KG1 (cell line): ENCODE measurements around the gene FBXO24.
"Not testable (repeated sequence)": the region's sequence is repeated elsewhere in the genome, so short reads cannot be mapped to it uniquely, and the experiment has no call there.

Experiments used
- DNase-seq: peaks from one replicate; lab custom pipeline; 2025; lab: John Stamatoyannopoulos, UW

FBXO24 gene

GRCh38 chr7:100586266-100587025, at the start of gene FBXO24:
TSS of gene FBXO24 (plus strand) at chr7:100586328. CDS start at chr7:100586626, 298 bp downstream.
- DNase-seq, result peak; percentile 81

- DNase-seq, result not testable (repeated sequence)
These were observed 49.4 kb upstream of the FBXO24 start for GRCh38 chr7:100536695-100537094.

GRCh38 chr7:100538348-100538653, 47.8 kb upstream of the FBXO24 start:
- no peak for DNase-seq

GRCh38 chr7:100538654-100539435, 47.3 kb upstream of the FBXO24 start, which contains the start of gene AGFG2:
TSS of gene AGFG2 (plus strand) at chr7:100539203. CDS start at chr7:100539347, 144 bp downstream.
- peak; percentile 68 for DNase-seq

GRCh38 chr7:100539436-100540006, 46.6 kb upstream of the FBXO24 start:
- DNase-seq, result no peak

- DNase-seq, result no peak
These were observed 45.9 kb upstream of the FBXO24 start for GRCh38 chr7:100540073-100540723.

- DNase-seq, result not testable (repeated sequence)
These were observed 44.8 kb upstream of the FBXO24 start for GRCh38 chr7:100541309-100541708.

GRCh38 chr7:100543586-100543985, 42.5 kb upstream of the FBXO24 start:
- no peak for DNase-seq

- DNase-seq, result no peak
These were observed 41.7 kb upstream of the FBXO24 start for GRCh38 chr7:100544386-100544785.

GRCh38 chr7:100544967-100545359, 41.2 kb upstream of the FBXO24 start:
- no peak for DNase-seq

GRCh38 chr7:100545360-100546128, 40.6 kb upstream of the FBXO24 start:
- no peak for DNase-seq

GRCh38 chr7:100546129-100546925, 39.8 kb upstream of the FBXO24 start:
- no peak for DNase-seq

- no peak for DNase-seq
These were observed 39.0 kb upstream of the FBXO24 start for GRCh38 chr7:100546926-100547800.

GRCh38 chr7:100547872-100548271, 38.3 kb upstream of the FBXO24 start:
- no peak for DNase-seq

- DNase-seq, result not testable (repeated sequence)
These were observed 37.7 kb upstream of the FBXO24 start for GRCh38 chr7:100548446-100548845.

GRCh38 chr7:100552532-100552931, 33.6 kb upstream of the FBXO24 start:
- DNase-seq, result no peak

- DNase-seq, result no peak
These were observed 33.1 kb upstream of the FBXO24 start for GRCh38 chr7:100553032-100553431.

- no peak for DNase-seq
These were observed 30.4 kb upstream of the FBXO24 start for GRCh38 chr7:100555701-100556100.

GRCh38 chr7:100556541-100556940, 29.6 kb upstream of the FBXO24 start:
- DNase-seq, result no peak

GRCh38 chr7:100559127-100559526, 27.0 kb upstream of the FBXO24 start:
- no peak for DNase-seq
